ENCODE measurements around the gene NKRF.

DNA sequence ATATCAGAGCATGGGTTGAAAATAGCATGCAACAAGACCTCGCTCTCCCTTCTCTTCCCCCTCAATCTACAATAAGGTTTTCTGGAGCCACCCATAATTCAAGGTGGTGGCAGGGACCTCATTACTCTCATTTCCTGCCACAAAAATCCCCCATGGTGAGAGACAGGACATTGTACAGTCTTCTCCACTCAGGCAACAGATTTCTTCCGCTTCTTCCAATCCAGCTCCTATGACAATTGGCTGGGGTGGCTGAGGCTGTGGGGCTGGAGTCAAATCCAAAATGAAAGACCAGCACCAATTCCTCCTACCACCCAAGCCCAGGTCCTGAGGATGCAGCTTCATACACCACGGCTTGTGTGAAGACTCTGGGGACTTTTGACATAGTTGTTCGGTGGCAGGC, 40.3 kb upstream of the NKRF start:
- TF ChIP-seq, protein P1, sequence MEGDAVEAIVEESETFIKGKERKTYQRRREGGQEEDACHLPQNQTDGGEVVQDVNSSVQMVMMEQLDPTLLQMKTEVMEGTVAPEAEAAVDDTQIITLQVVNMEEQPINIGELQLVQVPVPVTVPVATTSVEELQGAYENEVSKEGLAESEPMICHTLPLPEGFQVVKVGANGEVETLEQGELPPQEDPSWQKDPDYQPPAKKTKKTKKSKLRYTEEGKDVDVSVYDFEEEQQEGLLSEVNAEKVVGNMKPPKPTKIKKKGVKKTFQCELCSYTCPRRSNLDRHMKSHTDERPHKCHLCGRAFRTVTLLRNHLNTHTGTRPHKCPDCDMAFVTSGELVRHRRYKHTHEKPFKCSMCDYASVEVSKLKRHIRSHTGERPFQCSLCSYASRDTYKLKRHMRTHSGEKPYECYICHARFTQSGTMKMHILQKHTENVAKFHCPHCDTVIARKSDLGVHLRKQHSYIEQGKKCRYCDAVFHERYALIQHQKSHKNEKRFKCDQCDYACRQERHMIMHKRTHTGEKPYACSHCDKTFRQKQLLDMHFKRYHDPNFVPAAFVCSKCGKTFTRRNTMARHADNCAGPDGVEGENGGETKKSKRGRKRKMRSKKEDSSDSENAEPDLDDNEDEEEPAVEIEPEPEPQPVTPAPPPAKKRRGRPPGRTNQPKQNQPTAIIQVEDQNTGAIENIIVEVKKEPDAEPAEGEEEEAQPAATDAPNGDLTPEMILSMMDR (IDR thresholded peaks at IDR 0.05) = no peak
- TF ChIP-seq POLR2A (IDR thresholded peaks at IDR 0.05) = no peak

Data from Peyer's patch (tissue), 4 donors.